Cardiac muscle cell (in vitro differentiated cells and primary cell): ENCODE results near the gene SNX25. TPM values are rescaled to one million over a fixed set of nuclear protein-coding genes. Genes with fewer than 3 reads are reported as not detected.
A peak's percentile ranks its signal among the peaks of the same experiment; 100 is the strongest.

ENCODE experiments used
- DNase-seq, 2 donors: peaks; one replicate each; pipeline versions ENCODE4 v3.0.0 to v3.0.0-alpha.2; 2010 to 2017; ENCODE audit warnings: low read depth in 1 of 2, low spot score in 1 of 2
- H3K27ac ChIP-seq: fragments of 200-600 bp; sonication (generic); 2 replicates; pipeline ENCODE4 v1.5.1; 2016
- H3K27me3 ChIP-seq: fragments of 200-600 bp; sonication (generic); 2 replicates; pipeline ENCODE4 v1.6.0; 2016; ENCODE audit warnings: control low read depth
- H3K36me3 ChIP-seq: fragments of 200-600 bp; sonication (generic); 2 replicates; pipeline ENCODE4 v1.5.1; 2016; ENCODE audit warnings: control low read depth
- H3K4me1 ChIP-seq: fragments of 200-600 bp; sonication (generic); 2 replicates; pipeline ENCODE4 v1.8.1; 2017; ENCODE audit warnings: low read depth, mild to moderate bottlenecking, mixed run types
- H3K4me3 ChIP-seq: fragments of 200-600 bp; sonication (generic); 2 replicates; pipeline ENCODE4 v1.5.1; 2016; ENCODE audit warnings: mild to moderate bottlenecking
- H3K9me3 ChIP-seq: fragments of 200-600 bp; sonication (generic); 2 replicates; pipeline ENCODE4 v1.5.1; 2017; ENCODE audit warnings: low read depth, mild to moderate bottlenecking, control low read depth
- CTCF ChIP-seq: IDR thresholded peaks from 2 replicates; pipeline ENCODE4 v1.5.1; 2012; ENCODE audit warnings: low read depth, mild to moderate bottlenecking, low read length
- polyA plus RNA-seq: library from polyadenylated mRNA; unstranded; fragments of >200 nt; fragmentation: Nextera tagmentation; extraction: Ambion mirVana; gene quantifications from 2 replicates; pipeline ENCODE4 v1.2.1, GENCODE V29; 2016
- total RNA-seq: library from RNA; depleted of rRNA; stranded (reverse); fragments of >200 nt; gene quantifications from 2 replicates; pipeline ENCODE4 v1.2.3, GENCODE V29; 2016

The SNX25 gene
- total RNA-seq (14.8 and 20.9 TPM in 2 replicates), polyA plus RNA-seq (19.7 and 21.7 TPM in 2 replicates)

DNA sequence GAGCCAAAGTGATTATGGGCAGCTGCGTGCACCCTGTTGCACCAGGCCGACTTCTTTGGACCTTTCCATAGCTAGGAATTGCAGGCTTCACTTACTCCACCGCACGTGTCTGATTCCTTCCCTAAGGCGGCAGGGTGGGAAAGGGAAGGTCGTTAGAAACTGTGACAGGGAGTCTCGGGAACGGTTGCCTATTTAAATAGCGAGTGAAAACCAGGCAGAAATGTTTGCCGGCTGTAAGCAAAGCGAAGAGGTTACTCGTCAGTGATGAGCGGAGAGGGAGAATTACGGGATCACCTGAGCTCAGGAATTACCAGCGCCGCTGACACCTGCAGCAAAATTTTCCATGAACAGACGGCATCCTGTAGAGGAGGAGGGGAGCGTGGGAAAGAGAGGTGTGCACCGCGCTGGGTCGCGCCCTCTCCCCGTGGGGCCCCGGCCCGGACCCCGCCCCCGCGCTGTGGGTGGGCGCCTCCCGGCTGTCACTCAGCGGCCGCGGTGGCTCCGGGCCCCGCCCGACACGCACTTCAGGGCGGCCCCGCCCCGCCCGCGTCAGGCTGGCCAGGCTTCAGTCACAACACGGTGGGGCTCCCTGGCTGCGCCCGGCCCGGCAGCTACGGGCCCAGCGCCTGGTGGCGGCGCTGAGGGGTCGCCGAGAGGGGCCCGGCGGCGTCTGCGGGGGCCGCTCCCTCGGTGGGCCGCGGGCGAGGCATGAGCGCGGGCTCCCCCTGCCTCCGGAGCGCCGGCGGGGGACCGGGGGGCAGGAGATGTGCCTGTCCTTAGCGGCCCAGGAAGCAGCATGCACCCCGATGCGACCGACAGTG lies at the start of gene SNX25:
TSS of gene SNX25 (plus strand) at position 568 of the 821 bp plus-strand sequence. CDS start at position 797, 229 bp downstream.
- Histone ChIP-seq H3K4me3 (peak within 1 kb of the TSS; percentile 90), H3K9me3 (no peaks in the 10 kb centered on the region), H3K27ac (peak within 1 kb of the TSS; percentile 87), H3K27me3 (no peaks in the 10 kb centered on the region), H3K4me1 (peaks cover 6% of the 10 kb centered on the region), H3K36me3 (no peaks in the 10 kb centered on the region)
- DNase-seq: peak; percentile 82 to 93
- TF ChIP-seq CTCF: no peak

GRCh38 chr4:185165605-185166063 lies 43.8 kb upstream of the SNX25 start:
- Histone ChIP-seq H3K4me1 (peaks cover 11% of the 10 kb centered on the region), H3K4me3 (no peak overlapping the region), H3K36me3 (peaks cover 14% of the 10 kb centered on the region), H3K9me3 (no peaks in the 10 kb centered on the region), H3K27me3 (no peaks in the 10 kb centered on the region), H3K27ac (peak overlapping the region; percentile 13)
- DNase-seq: peak in 1 of 2 donors; percentile 95
- TF ChIP-seq CTCF: no peak

DNA sequence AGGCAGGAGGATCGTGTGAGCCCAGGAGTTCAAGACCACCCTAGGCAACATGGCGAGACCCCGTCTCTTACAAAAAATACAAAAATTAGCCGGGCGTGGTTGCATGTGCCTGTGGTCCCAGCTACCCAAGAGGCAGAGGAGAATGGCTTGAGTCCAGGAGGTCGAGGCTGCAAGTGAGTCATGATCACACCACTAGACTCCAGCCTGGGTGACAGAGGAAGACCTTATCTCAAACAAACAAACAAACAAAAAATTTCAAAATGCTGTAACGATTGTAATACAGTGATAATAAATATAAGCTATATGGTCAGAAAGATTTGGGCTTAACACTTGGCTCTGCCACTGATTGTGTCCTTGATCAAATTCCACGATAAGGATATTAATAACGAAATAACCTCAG lies 42.2 kb upstream of the SNX25 start:
- no peaks in the 10 kb centered on the region for H3K27me3 ChIP-seq
- no peak overlapping the region for H3K27ac ChIP-seq
- H3K4me3 ChIP-seq: no peak overlapping the region
- H3K36me3 ChIP-seq: peaks cover 5% of the 10 kb centered on the region
- no peak for TF ChIP-seq CTCF
- DNase-seq: peak in 1 of 2 donors; percentile 37
- H3K4me1 ChIP-seq: peaks cover 11% of the 10 kb centered on the region
- no peaks in the 10 kb centered on the region for H3K9me3 ChIP-seq

DNA sequence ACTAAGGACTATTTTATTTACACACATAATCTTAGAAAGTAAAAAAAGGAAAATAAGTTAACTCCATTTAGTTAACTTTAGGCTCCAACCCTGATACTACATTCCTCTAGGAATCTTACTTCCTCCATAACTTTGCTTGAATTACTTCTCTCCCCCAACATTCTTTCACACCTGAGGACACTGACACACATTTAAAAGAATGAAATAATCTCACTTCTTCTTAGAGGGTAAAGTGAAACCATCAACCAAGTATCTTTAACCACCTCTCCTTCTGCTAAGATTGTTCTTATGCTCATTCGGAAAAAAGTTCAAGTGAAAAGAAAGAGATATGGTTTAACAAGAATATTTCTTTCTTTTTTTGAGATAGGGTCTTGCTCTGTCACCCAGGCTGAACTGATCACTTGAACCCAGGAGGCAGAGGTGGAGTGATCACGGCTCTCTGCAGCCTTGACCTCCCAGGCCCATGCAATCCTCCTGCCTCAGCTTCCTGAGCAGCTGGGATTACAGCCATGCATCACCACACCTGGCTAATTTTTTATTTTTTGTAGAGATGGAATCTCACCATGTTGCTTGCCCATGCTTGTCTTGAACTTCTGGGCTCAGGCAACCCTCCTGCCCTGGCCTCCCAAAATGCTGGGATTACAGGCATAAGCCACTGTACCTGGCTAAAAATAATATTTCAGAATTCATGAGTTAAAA lies 37.9 kb upstream of the SNX25 start:
- DNase-seq: no peak
- no peaks in the 10 kb centered on the region for H3K27me3 ChIP-seq
- peaks cover 5% of the 10 kb centered on the region for H3K36me3 ChIP-seq
- no peak overlapping the region for H3K4me3 ChIP-seq
- no peaks in the 10 kb centered on the region for H3K9me3 ChIP-seq
- H3K4me1 ChIP-seq: peaks cover 16% of the 10 kb centered on the region
- no peak for TF ChIP-seq CTCF
- no peak overlapping the region for H3K27ac ChIP-seq

GRCh38 chr4:185179488-185179887 lies 29.9 kb upstream of the SNX25 start:
- Histone ChIP-seq H3K4me3 (no peak overlapping the region), H3K27me3 (no peaks in the 10 kb centered on the region), H3K36me3 (no peaks in the 10 kb centered on the region), H3K27ac (no peak overlapping the region), H3K9me3 (no peaks in the 10 kb centered on the region), H3K4me1 (peaks cover 4% of the 10 kb centered on the region)
- no peak for DNase-seq
- no peak for TF ChIP-seq CTCF
